Measurements from ENCODE around the gene P2RX4. TPM values are rescaled to one million over a fixed set of nuclear protein-coding genes. Genes with fewer than 3 reads are reported as not detected.
"Not testable (repeated sequence)": the region's sequence is repeated elsewhere in the genome, so short reads cannot be mapped to it uniquely, and the experiment has no call there.

The P2RX4 gene
- total and polyA plus RNA-seq, 5 experiments from 2014 or later, result 27.8 to 36.0 (median 29.8) TPM

GRCh38 chr12:121196902-121197301 lies 13.0 kb upstream of the P2RX4 start:
- Mint-ChIP-seq H3K9me3 (no peaks in the 10 kb centered on the region), H3K36me3 (no peaks in the 10 kb centered on the region), H3K27me3 (no peaks in the 10 kb centered on the region), H3K27ac (peak overlapping the region in 4 of 10 donors; percentile 53 to 63 (median 58)), H3K4me3 (peak overlapping the region in 4 of 10 donors; percentile 23 to 64 (median 36)), H3K4me1 (peaks cover 0 to 12% (median 6%) of the 10 kb centered on the region in 4 donors)
- peak in 1 of 2 donors; percentile 42 for ATAC-seq
- DNase-seq, result peak in 1 of 10 donors; percentile 14
- POLR2A ChIA-PET, result no interaction called here

DNA sequence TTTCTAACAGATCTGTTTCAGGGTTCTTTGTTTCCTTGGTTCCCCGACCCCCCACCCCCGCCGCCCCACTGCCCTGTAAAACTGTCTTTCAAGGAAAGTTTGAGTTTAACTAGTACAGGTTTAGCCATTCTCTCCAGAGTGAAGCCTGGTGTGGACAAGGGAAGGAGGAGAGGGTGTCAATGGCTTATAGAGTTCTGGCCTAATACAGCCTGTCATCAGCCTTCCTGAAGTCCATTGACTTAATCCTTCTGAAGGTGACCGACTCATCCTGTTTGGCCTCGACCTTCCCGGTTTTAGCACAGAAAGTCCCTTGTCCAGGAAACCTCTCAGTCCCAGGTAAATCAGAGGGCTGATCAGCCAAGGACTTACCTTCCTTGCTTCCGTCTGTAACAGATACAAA lies 11.0 kb upstream of the P2RX4 start:
- no peaks in the 10 kb centered on the region for H3K36me3 Mint-ChIP-seq
- H3K27me3 Mint-ChIP-seq, result no peaks in the 10 kb centered on the region
- H3K4me1 Mint-ChIP-seq, result peaks cover 0 to 12% (median 6%) of the 10 kb centered on the region in 4 donors
- no peak overlapping the region for H3K4me3 Mint-ChIP-seq
- no peak for ATAC-seq
- H3K27ac Mint-ChIP-seq, result peak overlapping the region in 1 of 10 donors; percentile 52
- POLR2A ChIA-PET, result interaction anchor here (0.6 kb wide), 1 partner anchor 10 kb away, joined by 7 read pairs; no protein-coding TSS in a partner anchor
- no peaks in the 10 kb centered on the region for H3K9me3 Mint-ChIP-seq
- DNase-seq, result no peak

DNA sequence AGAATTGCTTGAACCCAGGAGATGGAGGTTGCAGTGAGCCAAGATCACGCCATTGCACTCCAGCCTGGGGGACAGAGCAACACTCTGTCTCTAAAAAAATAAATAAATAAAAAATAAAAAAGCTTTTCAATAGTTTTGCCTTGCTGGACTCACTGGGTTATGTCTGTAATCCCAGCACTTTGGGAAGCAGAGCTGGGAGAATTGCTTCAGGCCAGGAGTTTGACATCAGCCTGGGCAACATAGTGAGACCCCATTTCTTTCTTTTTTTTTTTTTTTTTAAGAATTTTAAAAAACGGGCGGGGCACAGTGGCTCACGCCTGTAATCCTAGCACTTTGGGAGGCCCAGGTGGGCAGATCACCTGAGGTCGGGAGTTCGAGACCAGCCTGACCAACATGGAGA lies 8.8 kb upstream of the P2RX4 start:
- POLR2A ChIA-PET, result interaction anchor here (0.5 to 0.6 kb wide), 2 partner anchors 89 to 290 kb away, joined by 4 to 5 read pairs; no protein-coding TSS in a partner anchor
- not testable (repeated sequence) for ATAC-seq, DNase-seq, H3K27ac Mint-ChIP-seq, H3K27me3 Mint-ChIP-seq, H3K4me3 Mint-ChIP-seq, H3K9me3 Mint-ChIP-seq, H3K36me3 Mint-ChIP-seq
- peaks cover 0 to 14% (median 6%) of the 10 kb centered on the region in 4 donors for H3K4me1 Mint-ChIP-seq

- DNase-seq, result no peak
- H3K27me3 Mint-ChIP-seq, result no peaks in the 10 kb centered on the region
- H3K4me1 Mint-ChIP-seq, result peaks cover 0 to 8% (median 0%) of the 10 kb centered on the region in 4 donors
- no peak for ATAC-seq
- no peak overlapping the region for H3K4me3 Mint-ChIP-seq
- no peak overlapping the region for H3K27ac Mint-ChIP-seq
- no peaks in the 10 kb centered on the region for H3K9me3 Mint-ChIP-seq
- H3K36me3 Mint-ChIP-seq, result no peaks in the 10 kb centered on the region
- POLR2A ChIA-PET, result no interaction called here
Observed at GRCh38 chr12:121202407-121203355, 7.2 kb upstream of the P2RX4 start.

GRCh38 chr12:121203482-121203881 lies 6.4 kb upstream of the P2RX4 start:
- Mint-ChIP-seq H3K36me3 (no peaks in the 10 kb centered on the region), H3K27me3 (no peaks in the 10 kb centered on the region), H3K9me3 (no peaks in the 10 kb centered on the region), H3K4me1 (peaks cover 0 to 3% (median 1%) of the 10 kb centered on the region in 4 donors), H3K27ac (no peak overlapping the region), H3K4me3 (no peak overlapping the region)
- DNase-seq (no peak), ATAC-seq (no peak)
- POLR2A ChIA-PET, result no interaction called here

- DNase-seq (no peak), ATAC-seq (no peak)
- POLR2A ChIA-PET, result no interaction called here
- H3K27ac Mint-ChIP-seq, result peak overlapping the region in 1 of 10 donors; percentile 9
- no peaks in the 10 kb centered on the region for H3K27me3 Mint-ChIP-seq
- no peaks in the 10 kb centered on the region for H3K9me3 Mint-ChIP-seq
- no peaks in the 10 kb centered on the region for H3K36me3 Mint-ChIP-seq
- peaks cover 0 to 10% (median 8%) of the 10 kb centered on the region in 4 donors for H3K4me1 Mint-ChIP-seq
- H3K4me3 Mint-ChIP-seq, result no peak overlapping the region
Observed at GRCh38 chr12:121205491-121205890, 4.4 kb upstream of the P2RX4 start.

DNA sequence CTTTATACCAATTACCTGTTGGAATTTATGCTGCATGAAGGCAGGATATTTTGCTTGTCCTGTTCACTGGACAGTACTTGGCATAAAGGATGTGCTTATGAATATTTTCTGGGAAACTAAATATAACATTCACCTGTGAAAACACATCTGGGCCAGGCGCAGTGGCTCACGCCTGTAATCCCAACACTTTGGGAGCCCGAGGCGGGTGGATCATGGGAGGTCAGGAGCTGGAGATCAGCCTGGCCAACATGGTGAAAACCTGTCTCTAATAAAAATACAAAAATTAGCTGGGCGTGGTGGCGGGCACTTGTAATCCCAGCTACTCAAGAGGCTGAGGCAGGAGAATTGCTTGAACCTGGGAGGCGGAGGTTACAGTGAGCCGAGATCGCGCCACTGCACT lies 1.4 kb upstream of the P2RX4 start:
- Mint-ChIP-seq H3K27ac (peak overlapping the region in 9 of 10 donors; percentile 13 to 98 (median 90)), H3K4me3 (peak overlapping the region; percentile 9 to 93 (median 64)), H3K4me1 (peaks cover 3 to 28% (median 21%) of the 10 kb centered on the region in 4 donors)
- POLR2A ChIA-PET, result interaction anchor here (0.6 to 6.3 kb wide), 4 partner anchors 15 to 32 kb away, joined by 3 to 46 read pairs (median 4); no protein-coding TSS in a partner anchor
- not testable (repeated sequence) for ATAC-seq, DNase-seq, H3K27me3 Mint-ChIP-seq, H3K9me3 Mint-ChIP-seq, H3K36me3 Mint-ChIP-seq

DNA sequence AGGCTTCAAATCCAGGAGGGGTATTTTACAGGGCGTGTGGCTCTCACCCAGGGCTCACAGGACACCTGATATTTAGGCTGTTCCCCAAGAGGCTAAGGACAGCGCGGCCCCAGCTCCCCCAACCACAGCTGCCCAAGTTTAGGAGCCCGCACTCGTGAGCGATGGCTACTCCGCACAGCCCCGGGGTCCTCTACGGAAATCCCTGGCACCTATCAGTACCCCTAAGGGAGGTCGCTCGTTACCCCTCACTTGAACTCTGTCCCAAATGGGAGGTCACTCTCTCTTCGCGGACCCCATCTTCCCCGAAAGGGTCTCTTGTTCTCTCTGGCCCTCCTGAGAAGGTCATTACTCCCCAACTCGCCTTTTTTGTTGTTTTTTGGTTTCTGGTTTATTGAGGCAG lies 708 bp upstream of the P2RX4 start:
- peak overlapping the region; percentile 64 to 93 (median 74) for H3K4me3 Mint-ChIP-seq
- no peaks in the 10 kb centered on the region for H3K27me3 Mint-ChIP-seq
- POLR2A ChIA-PET, result interaction anchor here (0.6 to 6.3 kb wide), 6 partner anchors 11 to 100 kb away, joined by 3 to 46 read pairs (median 5); no protein-coding TSS in a partner anchor
- DNase-seq (no peak), ATAC-seq (no peak)
- peaks cover 5 to 33% (median 24%) of the 10 kb centered on the region in 4 donors for H3K4me1 Mint-ChIP-seq
- H3K27ac Mint-ChIP-seq, result peak overlapping the region; percentile 77 to 98 (median 90)
- H3K36me3 Mint-ChIP-seq, result peaks cover 0 to 1% (median 0%) of the 10 kb centered on the region in 3 donors
- H3K9me3 Mint-ChIP-seq, result no peaks in the 10 kb centered on the region

GRCh38 chr12:121212875-121213274 lies 2.9 kb downstream of the P2RX4 start:
- Mint-ChIP-seq H3K4me3 (peak overlapping the region in 1 of 10 donors; percentile 30), H3K27ac (peak overlapping the region in 4 of 10 donors; percentile 57 to 80 (median 72)), H3K36me3 (peaks cover 0 to 13% (median 5%) of the 10 kb centered on the region in 3 donors), H3K4me1 (peaks cover 10 to 41% (median 30%) of the 10 kb centered on the region in 4 donors), H3K27me3 (no peaks in the 10 kb centered on the region), H3K9me3 (no peaks in the 10 kb centered on the region)
- DNase-seq (no peak), ATAC-seq (no peak)
- POLR2A ChIA-PET, result interaction anchor here (6.3 kb wide), 1 partner anchor 11 kb away, joined by 46 read pairs; no protein-coding TSS in a partner anchor

- POLR2A ChIA-PET, result interaction anchor here (1.0 to 6.3 kb wide), 2 partner anchors 10 to 25 kb away, joined by 4 to 46 read pairs; no protein-coding TSS in a partner anchor
- H3K4me1 Mint-ChIP-seq, result peaks cover 12 to 35% (median 28%) of the 10 kb centered on the region in 4 donors
- H3K27ac Mint-ChIP-seq, result peak overlapping the region; percentile 10 to 84 (median 60)
- DNase-seq (no peak), ATAC-seq (no peak)
- no peaks in the 10 kb centered on the region for H3K9me3 Mint-ChIP-seq
- peak overlapping the region in 1 of 10 donors; percentile 21 for H3K4me3 Mint-ChIP-seq
- no peaks in the 10 kb centered on the region for H3K27me3 Mint-ChIP-seq
- peaks cover 0 to 19% (median 5%) of the 10 kb centered on the region in 3 donors for H3K36me3 Mint-ChIP-seq
Observed at GRCh38 chr12:121214166-121214777, 4.3 kb downstream of the P2RX4 start.

DNA sequence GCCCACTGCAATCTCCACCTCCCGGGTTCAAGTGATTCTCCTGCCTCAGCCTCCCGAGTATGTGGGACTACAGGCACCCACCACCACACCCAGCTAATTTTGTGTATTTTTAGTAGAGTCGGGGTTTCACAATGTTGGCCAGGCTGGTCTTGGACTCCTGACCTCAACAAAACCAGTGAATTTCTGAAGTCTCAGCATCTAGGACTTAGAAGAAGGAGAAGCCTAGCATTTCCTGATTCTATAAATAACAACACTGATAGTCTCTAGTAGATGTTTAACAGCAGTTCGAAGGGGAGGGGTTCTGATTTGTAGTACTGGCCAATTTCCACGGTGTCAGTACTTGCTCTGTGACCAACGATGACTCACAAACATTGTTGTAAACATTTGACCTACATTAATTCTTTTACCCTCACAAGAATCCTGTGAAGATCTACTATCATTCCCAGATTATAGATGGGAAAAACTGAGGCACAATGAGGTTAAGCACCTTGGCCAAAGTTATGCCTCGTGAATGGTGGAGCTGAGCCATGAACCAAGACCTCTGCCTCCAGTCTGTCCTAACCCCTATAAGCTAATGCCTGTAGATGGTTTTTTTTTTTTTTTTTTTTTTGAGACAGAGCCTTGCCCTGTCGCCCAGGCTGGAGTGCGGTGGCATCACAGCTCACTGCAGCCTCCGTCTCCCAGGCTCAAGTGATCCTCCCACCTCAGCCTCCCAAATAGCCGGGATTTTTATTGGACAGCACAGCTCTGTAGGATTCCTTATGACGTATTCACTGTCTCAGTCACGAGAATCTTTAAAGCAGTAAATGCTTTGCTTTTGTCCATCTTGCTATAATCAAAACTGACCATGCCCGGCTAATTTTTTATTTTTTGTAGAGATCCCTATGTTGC lies 5.2 kb downstream of the P2RX4 start:
- Mint-ChIP-seq H3K36me3 (peaks cover 0 to 19% (median 7%) of the 10 kb centered on the region in 3 donors), H3K27me3 (no peaks in the 10 kb centered on the region), H3K4me1 (peaks cover 12 to 32% (median 24%) of the 10 kb centered on the region in 4 donors), H3K27ac (peak overlapping the region; percentile 18 to 84 (median 65)), H3K9me3 (no peaks in the 10 kb centered on the region), H3K4me3 (no peak overlapping the region)
- ATAC-seq (no peak), DNase-seq (no peak)
- POLR2A ChIA-PET, result interaction anchor here (0.8 to 1.4 kb wide), 2 partner anchors 9 to 24 kb away, joined by 3 to 4 read pairs; no protein-coding TSS in a partner anchor
